ENCODE results near the gene WFS1.

The WFS1 gene

DNA sequence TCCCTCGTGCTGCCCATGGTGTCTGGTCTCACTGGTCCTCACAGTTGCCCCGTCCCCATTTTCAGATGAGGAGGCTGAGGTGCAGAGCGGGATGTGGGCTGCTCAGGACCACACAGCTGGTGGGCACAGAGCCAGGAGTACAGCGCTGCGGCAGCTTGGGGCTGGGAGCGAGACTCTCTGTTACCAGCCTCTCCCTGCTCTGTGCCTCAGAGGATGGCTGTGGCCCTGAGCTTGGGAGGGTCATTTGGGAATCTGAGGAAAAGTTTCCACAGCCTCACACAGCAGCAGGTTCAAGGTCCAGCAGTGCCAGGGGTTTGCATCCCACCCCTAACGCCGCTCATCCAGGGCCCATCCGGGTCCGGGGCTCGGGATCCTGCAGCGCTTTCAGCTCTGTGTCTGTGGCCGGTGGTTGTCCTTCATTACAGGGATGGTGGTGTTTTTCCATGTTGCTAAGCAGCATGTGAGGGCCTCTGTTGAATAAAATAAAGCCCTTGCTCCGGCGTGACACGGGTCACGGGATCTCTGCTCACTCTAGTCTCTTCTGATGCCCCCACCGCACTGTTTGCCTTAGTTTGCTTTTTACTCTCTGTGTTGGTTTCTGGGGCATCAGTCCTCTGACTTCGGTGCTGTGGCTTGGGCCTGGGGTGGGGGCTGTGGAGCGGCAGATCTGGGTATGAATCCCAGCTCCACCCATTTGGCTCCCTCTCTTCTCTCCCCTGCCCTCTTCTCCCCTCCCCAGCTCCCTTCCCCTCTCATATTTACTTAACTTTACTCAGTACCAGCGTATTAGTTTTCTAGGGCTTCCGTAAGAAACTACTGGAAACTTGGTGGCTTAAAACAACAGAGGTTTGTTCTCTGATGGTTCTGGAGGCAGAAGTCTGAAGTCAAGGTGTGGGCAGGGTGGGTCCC, 6.5 kb downstream of the WFS1 start:
- TF ChIP-seq, protein P1, sequence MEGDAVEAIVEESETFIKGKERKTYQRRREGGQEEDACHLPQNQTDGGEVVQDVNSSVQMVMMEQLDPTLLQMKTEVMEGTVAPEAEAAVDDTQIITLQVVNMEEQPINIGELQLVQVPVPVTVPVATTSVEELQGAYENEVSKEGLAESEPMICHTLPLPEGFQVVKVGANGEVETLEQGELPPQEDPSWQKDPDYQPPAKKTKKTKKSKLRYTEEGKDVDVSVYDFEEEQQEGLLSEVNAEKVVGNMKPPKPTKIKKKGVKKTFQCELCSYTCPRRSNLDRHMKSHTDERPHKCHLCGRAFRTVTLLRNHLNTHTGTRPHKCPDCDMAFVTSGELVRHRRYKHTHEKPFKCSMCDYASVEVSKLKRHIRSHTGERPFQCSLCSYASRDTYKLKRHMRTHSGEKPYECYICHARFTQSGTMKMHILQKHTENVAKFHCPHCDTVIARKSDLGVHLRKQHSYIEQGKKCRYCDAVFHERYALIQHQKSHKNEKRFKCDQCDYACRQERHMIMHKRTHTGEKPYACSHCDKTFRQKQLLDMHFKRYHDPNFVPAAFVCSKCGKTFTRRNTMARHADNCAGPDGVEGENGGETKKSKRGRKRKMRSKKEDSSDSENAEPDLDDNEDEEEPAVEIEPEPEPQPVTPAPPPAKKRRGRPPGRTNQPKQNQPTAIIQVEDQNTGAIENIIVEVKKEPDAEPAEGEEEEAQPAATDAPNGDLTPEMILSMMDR (IDR thresholded peaks at IDR 0.05; ENCODE audit: insufficient read depth, low read depth, low read length, missing control alignments), result no peak
- DNase-seq (ENCODE audit: low read depth), result no peak
- no peak overlapping the region for H3K4me3 ChIP-seq (ENCODE audit: low read depth, low read length)

DNA sequence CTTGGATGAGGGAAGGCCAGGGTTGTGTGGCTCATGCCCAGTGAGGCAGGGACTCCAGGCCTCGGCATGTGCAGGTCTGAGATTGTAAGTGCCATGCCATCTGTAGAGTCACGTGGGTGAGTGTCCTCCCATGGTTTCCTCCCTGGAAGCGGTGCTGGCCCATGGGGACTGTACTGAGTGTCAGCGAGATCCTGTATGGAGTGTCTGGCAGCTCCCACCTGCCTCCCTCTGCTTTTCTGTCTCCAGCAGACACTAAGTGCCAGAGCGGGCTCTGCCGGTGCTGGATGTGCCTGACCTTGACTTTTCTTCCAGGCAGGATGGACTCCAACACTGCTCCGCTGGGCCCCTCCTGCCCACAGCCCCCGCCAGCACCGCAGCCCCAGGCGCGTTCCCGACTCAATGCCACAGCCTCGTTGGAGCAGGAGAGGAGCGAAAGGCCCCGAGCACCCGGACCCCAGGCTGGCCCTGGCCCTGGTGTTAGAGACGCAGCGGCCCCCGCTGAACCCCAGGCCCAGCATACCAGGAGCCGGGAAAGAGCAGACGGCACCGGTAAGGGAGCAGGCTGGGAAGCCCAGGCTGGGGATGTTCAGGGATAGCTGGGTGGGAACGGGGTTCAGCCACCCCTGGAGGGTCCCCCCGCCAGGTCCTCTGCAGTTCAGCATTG, 7.6 kb downstream of the WFS1 start:
- H3K4me3 ChIP-seq (ENCODE audit: low read depth, low read length), result no peak overlapping the region
- no peak for DNase-seq (ENCODE audit: low read depth)
- TF ChIP-seq, protein P1 (IDR thresholded peaks at IDR 0.05; ENCODE audit: insufficient read depth, low read depth, low read length, missing control alignments), result no peak

DNA sequence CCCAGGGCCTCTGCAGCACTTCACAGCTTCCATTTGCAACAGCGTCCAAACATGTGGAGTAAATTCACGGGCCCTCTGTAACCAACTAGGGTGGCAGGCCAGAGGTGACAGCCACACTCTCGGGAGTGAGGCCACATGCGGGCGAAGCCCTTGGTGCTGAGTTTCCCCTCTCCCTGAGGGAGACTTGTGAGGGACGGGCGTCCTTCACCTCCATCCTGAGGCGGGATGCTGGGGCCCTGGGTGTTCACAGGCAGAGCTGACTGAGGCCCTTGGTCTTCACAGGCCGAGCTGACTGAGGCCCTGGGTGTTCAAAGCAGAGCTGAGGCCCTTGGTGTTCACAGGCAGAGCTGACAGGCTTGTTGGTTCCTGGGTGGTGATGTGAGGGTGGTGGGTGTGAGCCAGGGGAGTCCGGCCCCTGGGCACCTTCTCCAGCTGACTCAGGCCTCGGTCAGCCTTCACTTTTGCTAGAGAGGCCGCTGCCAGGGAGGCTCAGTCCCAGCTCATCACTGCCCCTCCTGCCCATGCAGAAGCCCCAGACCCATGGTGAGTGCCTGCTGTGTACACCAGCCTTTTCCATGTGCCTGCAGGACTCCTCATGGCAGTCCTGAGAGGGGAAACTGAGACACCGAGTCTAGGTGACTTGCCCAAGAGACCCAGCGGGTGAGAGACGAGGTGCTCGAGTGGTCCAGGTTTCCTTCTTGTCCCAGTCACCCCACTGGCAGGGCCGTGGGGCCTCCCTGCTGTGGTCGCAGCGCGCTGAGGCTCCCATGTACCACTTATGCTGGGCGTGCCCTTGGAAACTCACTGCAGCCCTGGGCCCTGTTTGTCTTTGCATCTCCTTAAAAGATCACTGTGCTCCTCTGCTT, 8.5 kb downstream of the WFS1 start:
- DNase-seq (ENCODE audit: low read depth), result no peak
- H3K4me3 ChIP-seq (ENCODE audit: low read depth, low read length), result no peak overlapping the region
- TF ChIP-seq, protein P1 (IDR thresholded peaks at IDR 0.05; ENCODE audit: insufficient read depth, low read depth, low read length, missing control alignments), result no peak

DNA sequence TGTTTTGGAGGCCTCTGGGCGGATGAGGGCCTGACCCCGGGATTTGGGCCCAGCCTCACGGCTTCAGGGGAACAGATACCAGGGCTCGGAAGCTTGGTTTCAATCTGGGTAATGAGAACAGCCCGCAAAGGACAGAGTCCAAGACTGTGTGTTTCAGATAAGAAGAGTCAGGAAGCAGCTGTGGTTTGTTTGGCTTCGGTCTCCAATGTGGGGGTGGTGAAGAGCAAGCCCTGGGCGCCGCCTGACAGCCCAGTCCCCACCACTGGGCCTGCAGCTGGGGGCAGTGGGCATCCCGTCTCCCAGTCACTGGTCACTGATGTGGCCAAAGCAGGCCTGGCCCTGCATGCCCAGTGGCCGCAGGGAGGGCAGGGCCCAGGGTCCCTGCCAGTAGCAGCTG, 9.1 kb downstream of the WFS1 start:
- peak; percentile 78 for DNase-seq (ENCODE audit: low read depth)
- TF ChIP-seq, protein P1 (IDR thresholded peaks at IDR 0.05; ENCODE audit: insufficient read depth, low read depth, low read length, missing control alignments), result no peak
- no peak overlapping the region for H3K4me3 ChIP-seq (ENCODE audit: low read depth, low read length)

DNA sequence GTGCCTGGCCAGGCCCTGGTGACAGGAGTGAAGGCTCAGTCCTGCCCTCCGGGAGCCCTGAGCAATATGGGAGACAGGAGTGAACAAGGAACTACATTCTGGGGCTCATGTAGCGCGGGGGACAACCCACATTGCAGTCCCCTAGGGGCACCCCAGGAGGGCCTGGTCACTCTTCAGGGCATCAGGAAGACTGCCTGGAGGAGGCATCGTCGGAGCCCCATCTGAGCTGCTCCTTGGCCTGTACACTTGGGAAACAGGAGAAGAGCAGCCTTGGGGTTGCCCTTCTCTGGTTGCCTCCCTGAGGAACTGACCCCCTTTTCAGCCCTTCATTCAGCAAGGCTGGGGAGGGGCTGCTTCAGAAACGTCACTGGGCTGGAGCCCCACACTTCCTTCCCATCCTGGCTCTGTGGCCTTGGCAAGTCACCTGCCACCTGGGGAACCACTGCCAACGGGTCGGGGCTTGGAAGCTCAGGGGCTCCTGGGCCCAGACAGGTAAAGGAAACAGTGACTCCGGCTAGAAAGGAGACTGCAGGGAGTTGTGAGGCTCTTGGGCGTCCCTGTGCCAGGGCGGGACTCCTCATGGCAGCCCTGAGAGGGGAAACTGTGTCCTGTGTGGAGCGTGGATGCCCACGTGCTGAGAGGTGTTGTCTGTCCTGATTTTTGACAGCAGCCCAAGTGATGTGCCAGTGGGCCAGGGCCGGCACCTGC, 10.1 kb downstream of the WFS1 start:
- TF ChIP-seq, protein P1 (IDR thresholded peaks at IDR 0.05; ENCODE audit: insufficient read depth, low read depth, low read length, missing control alignments), result no peak
- no peak overlapping the region for H3K4me3 ChIP-seq (ENCODE audit: low read depth, low read length)
- no peak for DNase-seq (ENCODE audit: low read depth)

DNA sequence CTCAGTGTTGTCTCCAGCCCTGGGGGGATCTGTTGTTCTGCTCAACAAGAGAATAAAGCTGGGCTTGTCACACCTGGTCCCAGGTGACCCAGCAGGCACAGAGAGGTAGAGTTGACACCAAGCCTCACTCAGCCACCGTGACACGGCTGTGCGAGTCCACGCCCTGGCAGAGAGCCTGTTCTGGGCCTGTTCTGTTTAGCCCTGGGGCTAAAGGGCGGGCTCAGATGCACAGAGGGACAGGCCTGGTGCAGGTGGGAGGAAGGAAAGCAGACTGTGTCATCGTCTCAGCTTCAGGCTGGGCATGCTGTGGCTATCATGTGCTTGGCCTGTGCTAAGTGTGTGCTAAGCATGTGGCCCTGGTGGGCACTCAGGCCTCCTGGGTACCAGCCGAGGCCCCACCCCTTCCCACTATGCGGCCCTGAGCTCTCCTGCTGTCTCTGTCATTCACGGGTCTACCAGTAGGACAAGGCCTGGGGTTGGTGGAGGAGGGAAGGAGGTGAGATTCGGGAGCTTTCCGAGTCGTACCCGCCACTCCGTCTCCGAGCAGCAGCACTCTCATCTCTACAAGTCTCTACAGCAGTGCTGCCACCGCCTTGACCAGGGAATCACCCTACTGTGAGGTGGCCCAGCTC, 10.8 kb downstream of the WFS1 start:
- TF ChIP-seq, protein P1 (IDR thresholded peaks at IDR 0.05; ENCODE audit: insufficient read depth, low read depth, low read length, missing control alignments), result no peak
- no peak for DNase-seq (ENCODE audit: low read depth)
- H3K4me3 ChIP-seq (ENCODE audit: low read depth, low read length), result no peak overlapping the region
